ENCODE measurements around the gene PTPN7. TPM values are rescaled to one million over a fixed set of nuclear protein-coding genes. Genes with fewer than 3 reads are reported as not detected.
A peak's percentile ranks its signal among the peaks of the same experiment; 100 is the strongest.
"Not testable (repeated sequence)": the region's sequence is repeated elsewhere in the genome, so short reads cannot be mapped to it uniquely, and the experiment has no call there.

Gene PTPN7
- total RNA-seq, 2 experiments from 2014 or later, result 112 to 119 TPM

GRCh38 chr1:202199040-202199889 lies 38.9 kb upstream of the PTPN7 start:
- intact Hi-C loops (cut with micrococcal nuclease), result no loop called here
- Mint-ChIP-seq H3K4me3 (no peak overlapping the region), H3K27me3 (ENCODE audit: low read depth) (peaks cover 17% of the 10 kb centered on the region), H3K36me3 (ENCODE audit: low read depth) (no peaks in the 10 kb centered on the region), H3K4me1 (ENCODE audit: low read depth) (peaks cover 16% of the 10 kb centered on the region), H3K27ac (no peak overlapping the region), H3K9me3 (no peaks in the 10 kb centered on the region)
- DNase-seq, result no peak
- CTCF ChIA-PET, result interaction anchor here (0.6 to 2.8 kb wide), 5 partner anchors 10 to 709 kb away, joined by 3 to 14 read pairs (median 4); no protein-coding TSS in a partner anchor

GRCh38 chr1:202198366-202198724 lies 37.9 kb upstream of the PTPN7 start:
- intact Hi-C loops (cut with micrococcal nuclease), result no loop called here
- no peaks in the 10 kb centered on the region for H3K9me3 Mint-ChIP-seq
- H3K4me3 Mint-ChIP-seq, result no peak overlapping the region
- H3K27ac Mint-ChIP-seq, result no peak overlapping the region
- CTCF ChIA-PET, result no interaction called here
- peaks cover 24% of the 10 kb centered on the region for H3K27me3 Mint-ChIP-seq (ENCODE audit: low read depth)
- peaks cover 17% of the 10 kb centered on the region for H3K4me1 Mint-ChIP-seq (ENCODE audit: low read depth)
- no peaks in the 10 kb centered on the region for H3K36me3 Mint-ChIP-seq (ENCODE audit: low read depth)
- no peak for DNase-seq

DNA sequence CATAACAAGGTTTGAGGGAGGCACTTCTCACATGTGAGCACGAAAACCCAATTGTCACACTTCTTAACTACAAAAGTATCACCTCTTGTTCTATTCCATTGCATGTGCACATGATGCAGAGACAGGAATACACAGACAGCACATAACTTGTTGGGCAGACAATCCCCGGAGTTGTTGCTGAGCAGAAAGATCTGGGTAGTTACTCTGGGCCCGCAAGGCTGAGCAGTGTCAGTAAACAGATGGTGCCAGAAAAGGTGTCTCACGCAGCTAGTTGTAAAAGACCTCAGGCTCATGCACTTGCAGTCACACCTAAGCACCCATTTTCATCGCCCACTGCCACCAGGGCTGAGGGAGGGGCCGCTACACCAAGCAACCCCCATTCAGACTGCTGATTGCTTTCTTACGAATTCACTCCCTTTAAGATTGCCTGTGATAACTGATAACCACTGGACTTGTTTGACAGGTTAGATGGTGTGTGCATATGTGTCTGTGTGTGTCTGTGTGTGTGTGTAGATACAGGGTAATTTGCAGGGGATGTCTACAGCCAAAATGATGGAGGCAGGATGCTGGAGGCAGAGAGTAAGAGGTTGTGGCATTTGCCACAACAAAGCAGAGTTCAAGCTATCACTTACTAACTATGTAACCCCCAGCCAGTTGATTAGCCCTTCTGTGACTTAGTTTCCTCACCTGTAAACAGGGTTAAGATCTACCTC lies 37.4 kb upstream of the PTPN7 start:
- Mint-ChIP-seq H3K4me1 (ENCODE audit: low read depth) (peaks cover 17% of the 10 kb centered on the region), H3K27me3 (ENCODE audit: low read depth) (peaks cover 25% of the 10 kb centered on the region), H3K36me3 (ENCODE audit: low read depth) (no peaks in the 10 kb centered on the region), H3K4me3 (no peak overlapping the region), H3K9me3 (no peaks in the 10 kb centered on the region), H3K27ac (no peak overlapping the region)
- CTCF ChIA-PET, result no interaction called here
- intact Hi-C loops (cut with micrococcal nuclease), result no loop called here
- no peak for DNase-seq

DNA sequence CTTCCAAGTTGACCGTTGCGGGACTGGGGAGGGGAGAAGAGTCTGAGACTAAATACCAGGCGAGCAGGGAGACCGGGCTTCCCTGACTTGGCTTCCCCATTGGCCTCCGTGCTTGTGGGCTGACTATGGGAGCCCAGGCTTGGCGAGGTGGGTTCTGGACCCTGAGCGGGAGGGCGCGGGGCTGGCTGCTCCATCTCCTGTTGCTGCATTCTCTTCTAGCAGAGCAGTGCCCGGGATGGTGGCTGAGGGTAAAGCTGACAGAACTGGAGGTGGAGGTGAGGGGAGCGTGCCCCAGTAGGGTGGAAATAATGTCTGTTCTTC lies 33.9 kb upstream of the PTPN7 start:
- H3K4me1 Mint-ChIP-seq (ENCODE audit: low read depth), result peaks cover 12% of the 10 kb centered on the region
- no peak for DNase-seq
- H3K27ac Mint-ChIP-seq, result no peak overlapping the region
- intact Hi-C loops (cut with micrococcal nuclease), result no loop called here
- no peaks in the 10 kb centered on the region for H3K36me3 Mint-ChIP-seq (ENCODE audit: low read depth)
- CTCF ChIA-PET, result interaction anchor here (4.9 kb wide), 1 partner anchor 121 kb away, joined by 52 read pairs; no protein-coding TSS in a partner anchor
- no peaks in the 10 kb centered on the region for H3K9me3 Mint-ChIP-seq
- H3K4me3 Mint-ChIP-seq, result no peak overlapping the region
- peaks cover 25% of the 10 kb centered on the region for H3K27me3 Mint-ChIP-seq (ENCODE audit: low read depth)

GRCh38 chr1:202193614-202194327 lies 33.4 kb upstream of the PTPN7 start, which contains the start of gene LGR6:
Gene LGR6, plus strand, starts transcription at chr1:202193799. Its CDS starts 191 bp downstream, at chr1:202193990.
- no peaks in the 10 kb centered on the region for H3K36me3 Mint-ChIP-seq (ENCODE audit: low read depth)
- no peak within 1 kb of the TSS for H3K27ac Mint-ChIP-seq
- peaks cover 7% of the 10 kb centered on the region for H3K4me1 Mint-ChIP-seq (ENCODE audit: low read depth)
- CTCF ChIA-PET, result interaction anchor here (0.5 to 4.9 kb wide), 20 partner anchors 9 to 526 kb away, joined by 3 to 52 read pairs (median 4); partner anchors contain the start of gene PTPN7
- peaks cover 25% of the 10 kb centered on the region for H3K27me3 Mint-ChIP-seq (ENCODE audit: low read depth)
- intact Hi-C loops (cut with micrococcal nuclease), result loop anchor here (1.0 to 2.0 kb wide), 3 partner anchors 81 to 525 kb away; no protein-coding TSS in a partner anchor
- no peak for DNase-seq
- H3K9me3 Mint-ChIP-seq, result no peaks in the 10 kb centered on the region
- no peak within 1 kb of the TSS for H3K4me3 Mint-ChIP-seq

- Mint-ChIP-seq H3K4me3 (no peak overlapping the region), H3K27me3 (ENCODE audit: low read depth) (peaks cover 25% of the 10 kb centered on the region), H3K4me1 (ENCODE audit: low read depth) (peaks cover 2% of the 10 kb centered on the region), H3K36me3 (ENCODE audit: low read depth) (no peaks in the 10 kb centered on the region), H3K9me3 (no peaks in the 10 kb centered on the region), H3K27ac (no peak overlapping the region)
- intact Hi-C loops (cut with micrococcal nuclease), result loop anchor here (1.0 to 2.0 kb wide), 3 partner anchors 82 to 526 kb away; no protein-coding TSS in a partner anchor
- CTCF ChIA-PET, result interaction anchor here (0.5 to 4.9 kb wide), 33 partner anchors 8 to 527 kb away, joined by 3 to 52 read pairs (median 3); partner anchors contain the start of gene PTPN7
- peak; percentile 71 for DNase-seq
These were observed 32.6 kb upstream of the PTPN7 start for GRCh38 chr1:202192770-202193613.

DNA sequence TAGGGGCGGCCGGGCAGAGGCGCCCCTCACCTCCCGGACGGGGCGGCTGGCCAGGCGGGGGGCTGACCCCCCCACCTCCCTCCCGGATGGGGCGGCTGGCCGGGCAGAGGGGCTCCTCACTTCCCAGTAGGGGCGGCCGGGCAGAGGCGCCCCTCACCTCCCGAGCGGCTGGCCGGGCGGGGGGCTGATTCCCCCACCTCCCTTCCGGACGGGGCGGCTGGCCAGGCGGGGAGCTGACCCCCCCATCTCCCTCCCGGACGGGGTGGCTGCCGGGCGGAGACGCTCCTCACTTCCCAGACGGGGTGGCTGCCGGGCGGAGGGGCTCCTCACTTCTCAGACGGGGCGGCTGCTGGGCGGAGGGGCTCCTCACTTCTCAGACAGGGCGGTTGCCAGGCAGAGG lies 31.0 kb upstream of the PTPN7 start:
- H3K9me3 Mint-ChIP-seq; DNase-seq; H3K4me3 Mint-ChIP-seq; H3K4me1 Mint-ChIP-seq (ENCODE audit: low read depth); H3K36me3 Mint-ChIP-seq (ENCODE audit: low read depth); intact Hi-C loops (cut with micrococcal nuclease); H3K27ac Mint-ChIP-seq: not testable (repeated sequence)
- CTCF ChIA-PET, result interaction anchor here (2.7 kb wide), 1 partner anchor 528 kb away, joined by 10 read pairs; no protein-coding TSS in a partner anchor
- peaks cover 25% of the 10 kb centered on the region for H3K27me3 Mint-ChIP-seq (ENCODE audit: low read depth)

DNA sequence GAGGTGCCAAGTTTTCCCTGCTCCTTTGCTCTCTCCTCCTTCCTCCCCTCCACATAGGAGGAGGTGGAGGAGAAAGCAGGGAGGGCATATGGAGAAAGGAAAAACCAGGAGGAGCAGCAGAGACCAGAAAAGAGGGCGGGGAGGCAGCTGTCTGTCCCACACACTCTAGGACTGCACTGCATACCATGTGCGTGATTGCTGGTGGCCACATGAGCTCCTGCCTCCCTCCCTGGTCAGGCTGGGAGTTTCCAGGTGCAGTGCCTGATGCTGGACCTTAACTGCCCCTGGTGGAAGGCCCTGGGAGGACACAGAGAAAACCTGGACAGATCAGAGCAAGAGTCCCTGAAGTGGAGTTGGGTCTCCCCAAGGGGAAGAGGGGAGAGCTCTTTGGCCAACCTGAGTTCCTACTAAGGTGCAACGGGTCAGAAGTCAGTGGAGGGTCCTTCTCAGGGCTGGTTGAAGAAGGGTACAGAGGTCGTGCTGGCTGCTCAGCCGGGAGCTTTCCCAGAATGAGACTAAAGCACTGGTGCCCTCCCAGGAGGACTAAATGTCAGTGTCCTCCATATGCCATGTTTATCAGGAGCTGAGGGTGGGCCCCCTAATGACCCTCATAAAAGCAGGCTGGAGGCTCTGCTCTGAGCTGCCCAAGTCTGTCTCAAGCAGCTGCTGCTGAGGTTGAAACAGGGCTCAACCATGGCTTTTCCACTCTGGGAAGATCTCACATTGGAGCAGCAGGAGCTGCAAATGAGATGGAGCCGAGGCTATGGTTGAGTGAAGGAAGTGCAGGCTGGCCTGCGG lies 29.7 kb upstream of the PTPN7 start:
- Mint-ChIP-seq H3K36me3 (ENCODE audit: low read depth) (no peaks in the 10 kb centered on the region), H3K4me1 (ENCODE audit: low read depth) (peaks cover 2% of the 10 kb centered on the region), H3K4me3 (no peak overlapping the region), H3K27me3 (ENCODE audit: low read depth) (peaks cover 15% of the 10 kb centered on the region), H3K27ac (no peak overlapping the region), H3K9me3 (no peaks in the 10 kb centered on the region)
- DNase-seq, result no peak
- CTCF ChIA-PET, result interaction anchor here (0.7 to 3.3 kb wide), 19 partner anchors 10 to 530 kb away, joined by 3 to 39 read pairs (median 7); partner anchors contain the start of gene PTPN7
- intact Hi-C loops (cut with micrococcal nuclease), result loop anchor here (1.0 kb wide), 1 partner anchor 125 kb away; no protein-coding TSS in a partner anchor

DNA sequence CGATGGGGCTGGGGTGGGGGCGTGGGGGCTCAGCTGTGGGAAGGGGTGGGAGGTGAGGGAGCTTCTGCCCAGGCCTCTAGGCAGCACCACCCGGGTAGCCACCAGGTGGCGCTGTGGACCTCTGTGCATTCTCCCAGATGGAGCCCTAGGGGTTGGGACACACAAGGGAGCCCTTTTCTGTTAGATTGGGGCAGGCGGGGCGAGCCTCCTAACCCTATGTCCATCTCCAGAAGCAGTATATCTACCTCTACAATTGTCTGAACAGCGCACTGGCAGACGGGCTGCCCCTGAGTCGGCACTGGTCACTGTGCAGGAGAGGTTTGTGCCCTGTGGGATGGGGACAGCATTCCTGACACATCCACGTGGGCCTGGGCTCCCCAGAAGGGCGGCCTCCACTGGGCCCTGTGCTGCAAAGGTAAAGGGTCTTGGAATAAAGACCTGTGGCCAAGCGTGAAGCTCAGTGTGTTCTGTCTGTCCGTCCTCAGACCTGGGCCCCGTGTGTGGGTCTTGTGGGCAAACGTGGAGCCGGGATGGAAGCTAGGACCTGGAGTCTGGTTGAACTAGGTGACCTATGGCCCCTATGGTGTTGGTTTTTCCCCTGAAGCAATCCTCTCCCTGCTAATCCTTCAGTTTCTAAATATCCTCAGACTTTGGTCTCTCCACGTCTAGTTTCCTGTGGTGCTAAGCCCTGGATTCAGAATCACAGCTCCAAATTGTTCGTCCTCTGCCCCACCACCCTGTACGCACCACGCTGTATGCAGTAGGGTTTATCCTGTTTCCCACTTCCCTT lies 28.8 kb upstream of the PTPN7 start:
- CTCF ChIA-PET, result interaction anchor here (0.6 to 3.3 kb wide), 20 partner anchors 9 to 593 kb away, joined by 3 to 39 read pairs (median 6); partner anchors contain the start of gene PTPN7
- intact Hi-C loops (cut with micrococcal nuclease), result loop anchor here (1.0 kb wide), 1 partner anchor 126 kb away; no protein-coding TSS in a partner anchor

DNA sequence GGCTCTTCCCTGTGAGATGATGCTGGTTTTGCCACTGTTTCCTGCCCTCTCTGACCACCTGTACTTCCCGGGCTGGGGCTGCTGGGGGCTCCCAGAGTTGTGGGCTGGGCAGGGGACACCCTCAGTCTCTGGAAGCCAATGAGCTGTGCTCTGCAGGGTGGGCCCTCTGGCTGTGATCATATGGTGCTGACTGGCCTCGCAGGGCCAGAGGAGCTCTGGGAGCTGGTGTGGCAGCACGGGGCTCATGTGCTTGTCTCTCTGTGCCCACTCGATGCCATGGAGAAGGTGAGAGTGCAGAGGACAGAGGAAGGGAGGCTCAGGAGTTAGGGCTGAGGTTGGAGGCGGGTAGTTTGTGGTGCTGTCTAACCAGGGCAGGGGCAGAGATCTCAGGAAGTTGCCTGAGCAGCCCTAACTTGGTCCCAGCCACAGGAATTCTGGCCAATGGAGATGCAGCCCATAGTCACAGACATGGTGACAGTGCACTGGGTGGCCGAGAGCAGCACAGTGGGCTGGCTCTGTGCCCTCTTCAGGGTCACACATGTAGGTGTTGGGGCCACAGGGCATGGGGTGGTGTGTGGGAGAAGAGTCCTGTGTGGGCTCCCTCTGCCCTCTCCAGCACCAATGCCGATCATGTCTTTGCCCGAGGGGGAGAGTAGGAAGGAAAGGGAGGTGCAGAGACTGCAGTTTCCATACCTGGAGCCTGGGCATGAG lies 27.4 kb upstream of the PTPN7 start:
- Mint-ChIP-seq H3K4me1 (ENCODE audit: low read depth) (peaks cover 8% of the 10 kb centered on the region), H3K4me3 (no peak overlapping the region), H3K9me3 (no peaks in the 10 kb centered on the region), H3K36me3 (ENCODE audit: low read depth) (no peaks in the 10 kb centered on the region), H3K27ac (no peak overlapping the region), H3K27me3 (ENCODE audit: low read depth) (no peaks in the 10 kb centered on the region)
- DNase-seq, result no peak
- CTCF ChIA-PET, result interaction anchor here (0.9 to 3.3 kb wide), 12 partner anchors 7 to 143 kb away, joined by 3 to 39 read pairs (median 8); partner anchors contain the start of gene PTPN7
- intact Hi-C loops (cut with micrococcal nuclease), result no loop called here

More for the DNA sequence above, 28.8 kb upstream of the PTPN7 start:
- peaks cover 7% of the 10 kb centered on the region for H3K27me3 Mint-ChIP-seq (ENCODE audit: low read depth)
- H3K27ac Mint-ChIP-seq, result no peak overlapping the region
- peak; percentile 86 for DNase-seq
- no peaks in the 10 kb centered on the region for H3K36me3 Mint-ChIP-seq (ENCODE audit: low read depth)
- H3K4me3 Mint-ChIP-seq, result no peak overlapping the region
- H3K4me1 Mint-ChIP-seq (ENCODE audit: low read depth), result peaks cover 5% of the 10 kb centered on the region
- no peaks in the 10 kb centered on the region for H3K9me3 Mint-ChIP-seq

Measured in activated naive CD4-positive, alpha-beta T cell treated with anti-CD3 and anti-CD28 coated beads for 36 hours (primary cell).